Activated CD8-positive, alpha-beta T cell treated with anti-CD3 and anti-CD28 coated beads for 36 hours (primary cell): ENCODE data around the gene PODNL1. TPM values are rescaled to one million over a fixed set of nuclear protein-coding genes. Genes with fewer than 3 reads are reported as not detected.

Source experiments
- ATAC-seq: fragments of 200-7000 bp; cut with Tn5 transposase; one replicate; pipeline ENCODE4 v1.10.0; 2021; ENCODE audit warnings: mild to moderate bottlenecking, moderate library complexity
- CTCF ChIA-PET: fragments of 350-600 bp; sonication (Branson Sonifier 250); formaldehyde crosslinking; loops from one replicate; lab custom pipeline; 2021; ENCODE audit warnings: antibody characterized with exemption; lab: Charles Lee
- POLR2A ChIA-PET: fragments of 350-600 bp; sonication (Branson Sonifier 250); formaldehyde crosslinking; loops from one replicate; lab custom pipeline; 2021; ENCODE audit warnings: antibody characterized with exemption; lab: Charles Lee
- DNase-seq: peaks from one replicate; pipeline ENCODE4 v3.0.0-alpha.2; 2020
- H3K27ac Mint-ChIP-seq: one replicate; pipeline ENCODE4 v1.8.0; 2021; ENCODE audit warnings: mild to moderate bottlenecking, mixed read lengths
- H3K27me3 Mint-ChIP-seq: one replicate; pipeline ENCODE4 v1.8.0; 2021; ENCODE audit warnings: mixed read lengths
- H3K36me3 Mint-ChIP-seq: one replicate; pipeline ENCODE4 v1.8.0; 2021; ENCODE audit warnings: low read depth, mixed read lengths
- H3K4me1 Mint-ChIP-seq: one replicate; pipeline ENCODE4 v1.8.0; 2021; ENCODE audit warnings: low read depth, mixed read lengths
- H3K4me3 Mint-ChIP-seq: one replicate; pipeline ENCODE4 v1.8.0; 2021; ENCODE audit warnings: mild to moderate bottlenecking, moderate library complexity, mixed read lengths
- H3K9me3 Mint-ChIP-seq: one replicate; pipeline ENCODE4 v1.8.0; 2021; ENCODE audit warnings: mixed read lengths
- intact Hi-C: fragments of 100-400 bp; cut with micrococcal nuclease; formaldehyde crosslinking; loops from one replicate; pipeline ENCODE4 v1.10.0; 2022
- total RNA-seq, 2 experiments: library from RNA; stranded (reverse); gene quantifications; one replicate each; pipeline ENCODE4 v1.2.3, GENCODE V29; 2021
- TF ChIP-seq, protein P1 (sequence below): fragments of 200-600 bp; IDR thresholded peaks from one replicate; pipeline ENCODE4 v1.8.0; 2022; ENCODE audit warnings: antibody characterized with exemption, mild to moderate bottlenecking

Gene PODNL1
- total RNA-seq, 2 experiments from 2014 or later = not detected

- H3K27ac Mint-ChIP-seq = no peak overlapping the region
- CTCF ChIA-PET = interaction anchor here (1.1 kb wide), 1 partner anchor 9 kb away, joined by 5 read pairs; no protein-coding TSS in a partner anchor
Observed at GRCh38 chr19:13951043-13951442, 12.8 kb upstream of the PODNL1 start.

GRCh38 chr19:13946414-13946813 lies 8.2 kb upstream of the PODNL1 start:
- Mint-ChIP-seq H3K36me3 (no peaks in the 10 kb centered on the region), H3K9me3 (no peaks in the 10 kb centered on the region), H3K4me3 (no peak overlapping the region), H3K27me3 (no peaks in the 10 kb centered on the region), H3K27ac (no peak overlapping the region), H3K4me1 (no peaks in the 10 kb centered on the region)
- POLR2A ChIA-PET = no interaction called here
- ATAC-seq (no peak), DNase-seq (no peak)
- CTCF ChIA-PET = no interaction called here
- intact Hi-C loops = no loop called here
- TF ChIP-seq, protein P1, sequence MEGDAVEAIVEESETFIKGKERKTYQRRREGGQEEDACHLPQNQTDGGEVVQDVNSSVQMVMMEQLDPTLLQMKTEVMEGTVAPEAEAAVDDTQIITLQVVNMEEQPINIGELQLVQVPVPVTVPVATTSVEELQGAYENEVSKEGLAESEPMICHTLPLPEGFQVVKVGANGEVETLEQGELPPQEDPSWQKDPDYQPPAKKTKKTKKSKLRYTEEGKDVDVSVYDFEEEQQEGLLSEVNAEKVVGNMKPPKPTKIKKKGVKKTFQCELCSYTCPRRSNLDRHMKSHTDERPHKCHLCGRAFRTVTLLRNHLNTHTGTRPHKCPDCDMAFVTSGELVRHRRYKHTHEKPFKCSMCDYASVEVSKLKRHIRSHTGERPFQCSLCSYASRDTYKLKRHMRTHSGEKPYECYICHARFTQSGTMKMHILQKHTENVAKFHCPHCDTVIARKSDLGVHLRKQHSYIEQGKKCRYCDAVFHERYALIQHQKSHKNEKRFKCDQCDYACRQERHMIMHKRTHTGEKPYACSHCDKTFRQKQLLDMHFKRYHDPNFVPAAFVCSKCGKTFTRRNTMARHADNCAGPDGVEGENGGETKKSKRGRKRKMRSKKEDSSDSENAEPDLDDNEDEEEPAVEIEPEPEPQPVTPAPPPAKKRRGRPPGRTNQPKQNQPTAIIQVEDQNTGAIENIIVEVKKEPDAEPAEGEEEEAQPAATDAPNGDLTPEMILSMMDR = no peak

More at GRCh38 chr19:13951043-13951442, 12.8 kb upstream of the PODNL1 start:
- Mint-ChIP-seq H3K4me3 (no peak overlapping the region), H3K36me3 (peaks cover 6% of the 10 kb centered on the region), H3K27me3 (no peaks in the 10 kb centered on the region), H3K4me1 (peaks cover 13% of the 10 kb centered on the region), H3K9me3 (no peaks in the 10 kb centered on the region)
- intact Hi-C loops = no loop called here
- POLR2A ChIA-PET = no interaction called here
- TF ChIP-seq, protein P1 = no peak
- ATAC-seq = no peak
- DNase-seq = no peak

- ChIA-PET POLR2A (no interaction called here), CTCF (interaction anchor here (1.0 to 1.3 kb wide), 2 partner anchors 9 to 90 kb away, joined by 3 read pairs; partner anchors contain the start of gene IL27RA)
- DNase-seq = no peak
- TF ChIP-seq, protein P1 = no peak
- no peaks in the 10 kb centered on the region for H3K36me3 Mint-ChIP-seq
- no peaks in the 10 kb centered on the region for H3K9me3 Mint-ChIP-seq
- no peak overlapping the region for H3K27ac Mint-ChIP-seq
- peaks cover 4% of the 10 kb centered on the region for H3K27me3 Mint-ChIP-seq
- H3K4me1 Mint-ChIP-seq = no peaks in the 10 kb centered on the region
- ATAC-seq = no peak
- H3K4me3 Mint-ChIP-seq = no peak overlapping the region
- intact Hi-C loops = no loop called here
Observed at GRCh38 chr19:13942023-13942684, 3.9 kb upstream of the PODNL1 start.

- TF ChIP-seq, protein P1 = no peak
- Mint-ChIP-seq H3K4me1 (no peaks in the 10 kb centered on the region), H3K27me3 (peaks cover 4% of the 10 kb centered on the region), H3K4me3 (no peak overlapping the region), H3K27ac (no peak overlapping the region), H3K9me3 (no peaks in the 10 kb centered on the region), H3K36me3 (no peaks in the 10 kb centered on the region)
- intact Hi-C loops = no loop called here
- POLR2A ChIA-PET = interaction anchor here (1.6 kb wide), 1 partner anchor 66 kb away, joined by 4 read pairs; no protein-coding TSS in a partner anchor
- CTCF ChIA-PET = no interaction called here
- no peak for ATAC-seq
- no peak for DNase-seq
Observed at GRCh38 chr19:13937479-13938300, 527 bp downstream of the PODNL1 start.
